HepG2 (cell line): Measurements from ENCODE around the gene OPA3. TPM values are rescaled to one million over a fixed set of nuclear protein-coding genes. Genes with fewer than 3 reads are reported as not detected.

ENCODE experiments used
- AHR ChIP-seq: IDR thresholded peaks from 2 replicates; pipeline ENCODE4 v1.6.1; 2018; ENCODE audit warnings: missing genetic modification reagents, missing compliant biosample characterization
- ETV6 ChIP-seq: sonication (generic); formaldehyde crosslinking; conservative IDR thresholded peaks from 2 replicates; pipeline ENCODE4 v1.4.0; 2020; ENCODE audit warnings: missing genetic modification reagents
- HMG20B ChIP-seq: conservative IDR thresholded peaks from 2 replicates; pipeline ENCODE4 v1.6.1; 2016; ENCODE audit warnings: missing genetic modification reagents, missing compliant biosample characterization
- MAF1 ChIP-seq: sonication (generic); formaldehyde crosslinking; IDR thresholded peaks from 2 replicates; pipeline ENCODE4 v1.5.0; 2020; ENCODE audit warnings: missing genetic modification reagents, borderline replicate concordance
- MAZ ChIP-seq, 2 experiments: sonication (generic) in 1 of 2; formaldehyde crosslinking in 1 of 2; IDR thresholded peaks; 2 replicates each; pipeline versions ENCODE4 v1.5.0 to v1.6.1; 2012 to 2020; ENCODE audit warnings: low read depth in 2 of 2, mild to moderate bottlenecking in 2 of 2, borderline replicate concordance in 1 of 2, improper control_type of control experiment in 1 of 2, low read length in 1 of 2, missing genetic modification reagents in 1 of 2, moderate library complexity in 1 of 2
- PAXIP1 ChIP-seq: sonication (generic); formaldehyde crosslinking; conservative IDR thresholded peaks from 2 replicates; pipeline ENCODE4 v1.4.0; 2020; ENCODE audit warnings: mild to moderate bottlenecking, missing genetic modification reagents, moderate library complexity
- PHF8 ChIP-seq: sonication (generic); formaldehyde crosslinking; IDR thresholded peaks from 2 replicates; pipeline ENCODE4 v1.5.0; 2020; ENCODE audit warnings: missing genetic modification reagents
- REXO4 ChIP-seq: sonication (generic); formaldehyde crosslinking; IDR thresholded peaks from 2 replicates; pipeline ENCODE4 v1.8.0; 2022; ENCODE audit warnings: missing genetic modification reagents, mild to moderate bottlenecking, borderline replicate concordance
- SIX4 ChIP-seq: sonication (generic); formaldehyde crosslinking; IDR thresholded peaks from 2 replicates; pipeline ENCODE4 v1.4.0; 2020; ENCODE audit warnings: missing genetic modification reagents
- TBL1XR1 ChIP-seq: fragments of 150-350 bp; IDR thresholded peaks from 2 replicates; pipeline ENCODE4 v1.6.1; 2014; ENCODE audit warnings: borderline replicate concordance, low read length; ENCODE audit not compliant: partially characterized antibody
- ZBTB39 ChIP-seq: sonication (generic); formaldehyde crosslinking; IDR thresholded peaks from 2 replicates; pipeline ENCODE4 v1.5.0; 2020; ENCODE audit warnings: missing genetic modification reagents
- ZFP90 ChIP-seq: sonication (generic); formaldehyde crosslinking; IDR thresholded peaks from 2 replicates; pipeline ENCODE4 v1.8.0; 2022; ENCODE audit warnings: missing genetic modification reagents, mild to moderate bottlenecking, inconsistent platforms, borderline replicate concordance
- ZKSCAN5 ChIP-seq: sonication (generic); formaldehyde crosslinking; IDR thresholded peaks from 2 replicates; pipeline ENCODE4 v1.5.1; 2020; ENCODE audit warnings: mild to moderate bottlenecking, missing genetic modification reagents
- ZNF232 ChIP-seq: sonication (generic); formaldehyde crosslinking; IDR thresholded peaks from 2 replicates; pipeline ENCODE4 v1.4.0; 2020; ENCODE audit warnings: missing genetic modification reagents, borderline replicate concordance
- ZNF639 ChIP-seq: conservative IDR thresholded peaks from 2 replicates; pipeline ENCODE4 v1.6.1; 2018; ENCODE audit warnings: missing genetic modification reagents
- polyA plus RNA-seq, 8 experiments: library from polyadenylated mRNA; depleted of rRNA in 3 of 8; stranded (reverse) in 7 of 8; unstranded in 1 of 8; fragments of >200 nt; fragmentation: Illumina TruSeq in 4 of 8; extraction: Trizol in 4 of 8; gene quantifications; 2 replicates each; pipeline versions ENCODE4 v1.2.1 to v1.2.3, GENCODE V29; 2011 to 2016; ENCODE audit warnings: low read depth in 4 of 8, missing spikeins in 1 of 8, mixed read lengths in 1 of 8; ENCODE audit not compliant: insufficient read depth in 1 of 8
- total RNA-seq, 5 experiments: library from RNA; depleted of rRNA; stranded (reverse); fragments of >200 nt; fragmentation: Illumina TruSeq; extraction: Trizol; gene quantifications; 2 replicates each; pipeline ENCODE4 v1.2.3, GENCODE V29; 2016; ENCODE audit warnings: low read depth in 1 of 5
- TF ChIP-seq, protein P1 (sequence below): sonication (generic); formaldehyde crosslinking; IDR thresholded peaks from 2 replicates; pipeline ENCODE4 v1.4.0; 2020; ENCODE audit warnings: mild to moderate bottlenecking, low read depth, missing genetic modification reagents

Gene OPA3
- total and polyA plus RNA-seq, 2 of the 13 experiments (the other 11 are each of a cell fraction or from before 2014, with no cell fraction given): 8.3 to 17.7 TPM

DNA sequence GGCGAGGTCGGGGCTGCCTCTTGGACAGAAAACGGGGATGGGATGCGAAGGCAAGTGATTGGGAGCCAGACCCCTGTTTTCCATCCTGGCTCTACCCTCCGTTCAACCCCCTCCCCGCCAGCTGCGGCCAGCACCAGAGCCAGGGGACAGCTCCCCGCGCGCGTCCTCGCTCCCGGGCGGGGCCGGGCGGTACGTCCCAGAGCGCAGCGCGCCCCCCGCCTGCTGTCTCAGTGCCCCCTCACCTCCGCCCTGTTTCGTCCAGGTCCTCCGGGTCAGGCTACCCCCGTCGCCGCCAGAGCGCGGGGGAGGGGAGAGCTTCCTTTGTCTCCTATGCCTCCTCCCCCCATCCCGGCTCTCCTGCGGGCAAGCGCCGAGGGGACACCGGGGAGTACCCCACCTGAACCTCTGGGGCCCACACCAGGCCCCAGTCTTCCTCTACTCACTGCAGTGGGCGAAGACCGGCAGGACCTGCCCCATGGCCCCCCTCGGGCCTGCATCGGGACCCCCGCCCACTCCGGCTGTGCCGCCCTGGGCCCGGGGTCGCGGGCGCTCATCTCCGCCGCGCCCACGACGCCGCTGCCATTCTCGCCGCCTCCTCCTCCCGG lies 88.2 kb downstream of the OPA3 start (continued):
- TF ChIP-seq PAXIP1 (CRISPR knock-in tag) (peak; percentile 35; the same call in 1 of the 2 replicates), ZBTB39 (CRISPR knock-in tag) (peak; percentile 65; the same call in 1 of the 2 replicates), ZFP90 (CRISPR knock-in tag) (peak; percentile 80; the same call in 1 of the 2 replicates), SIX4 (0 out of 2 replicates have a peak, but pooled peaks have one; percentile 27), REXO4 (CRISPR knock-in tag) (peak; percentile 50; the same call in 1 of the 2 replicates), AHR (CRISPR knock-in tag) (0 out of 2 replicates have a peak, but pooled peaks have one; percentile 49), ZNF639 (CRISPR knock-in tag) (no peak; the same call in 1 of the 2 replicates), HMG20B (no peak), ZNF232 (CRISPR knock-in tag) (peak; percentile 96), MAZ (IDR thresholded peaks at IDR 0.05; ENCODE audit: borderline replicate concordance, low read depth, low read length) (peak; percentile 72; the same call in 1 of the 2 replicates), MAZ (CRISPR knock-in tag; IDR thresholded peaks at IDR 0.05; ENCODE audit: low read depth) (peak; percentile 84), PHF8 (CRISPR knock-in tag) (no peak), ETV6 (peak; percentile 76; the same call in 1 of the 2 replicates), TBL1XR1 (no peak), ZKSCAN5 (no peak), MAF1 (CRISPR knock-in tag) (no peak)
- TF ChIP-seq, protein P1, sequence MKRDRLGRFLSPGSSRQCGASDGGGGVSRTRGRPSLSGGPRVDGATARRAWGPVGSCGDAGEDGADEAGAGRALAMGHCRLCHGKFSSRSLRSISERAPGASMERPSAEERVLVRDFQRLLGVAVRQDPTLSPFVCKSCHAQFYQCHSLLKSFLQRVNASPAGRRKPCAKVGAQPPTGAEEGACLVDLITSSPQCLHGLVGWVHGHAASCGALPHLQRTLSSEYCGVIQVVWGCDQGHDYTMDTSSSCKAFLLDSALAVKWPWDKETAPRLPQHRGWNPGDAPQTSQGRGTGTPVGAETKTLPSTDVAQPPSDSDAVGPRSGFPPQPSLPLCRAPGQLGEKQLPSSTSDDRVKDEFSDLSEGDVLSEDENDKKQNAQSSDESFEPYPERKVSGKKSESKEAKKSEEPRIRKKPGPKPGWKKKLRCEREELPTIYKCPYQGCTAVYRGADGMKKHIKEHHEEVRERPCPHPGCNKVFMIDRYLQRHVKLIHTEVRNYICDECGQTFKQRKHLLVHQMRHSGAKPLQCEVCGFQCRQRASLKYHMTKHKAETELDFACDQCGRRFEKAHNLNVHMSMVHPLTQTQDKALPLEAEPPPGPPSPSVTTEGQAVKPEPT: peak; percentile 62; the same call in 1 of the 2 replicates
